ENCODE measurements around the gene ELF5. TPM values are rescaled to one million over a fixed set of nuclear protein-coding genes. Genes with fewer than 3 reads are reported as not detected.

Gene ELF5
- total and polyA plus RNA-seq, 2 of the 13 experiments (the other 11 are each of a cell fraction or from before 2014, with no cell fraction given): 0.51 to 2.6 TPM

GRCh38 chr11:34493926-34494595, 19.5 kb downstream of the ELF5 start:
- FAIRE-seq (no peak), ATAC-seq (no peak), DNase-seq (ENCODE audit: low spot score) (no peak)
- H3K9me3 ChIP-seq (ENCODE audit: low read length): no peaks in the 10 kb centered on the region
- H3K9ac ChIP-seq (ENCODE audit: insufficient read depth, low read depth, low read length): no peak overlapping the region
- intact Hi-C loops (cut with micrococcal nuclease; ENCODE audit: unreplicated experiment) (loop anchor here (1.0 kb wide), 1 partner anchor 130 kb away; no protein-coding TSS in a partner anchor), in situ Hi-C loops (cut with HindIII; ENCODE audit: extremely low pct_ligation_motif_present, low pct_unique_long_range_greater_than_20kb) (loop anchor here (5.0 to 25.0 kb wide), 4 partner anchors 132 to 639 kb away; no protein-coding TSS in a partner anchor)
- H3K27ac ChIP-seq (ENCODE audit: extremely low read length, insufficient read depth, low read length): no peak overlapping the region
- ChIA-PET CTCF (ENCODE audit: low intra/inter-chr PET ratio, low total read pairs) (interaction anchor here (2.3 kb wide), 1 partner anchor 135 kb away, joined by 8 read pairs; no protein-coding TSS in a partner anchor), POLR2A (no interaction called here)
- no peaks in the 10 kb centered on the region for H4K20me1 ChIP-seq (ENCODE audit: insufficient read depth, low read length)
- peak; percentile 66 for TF ChIP-seq ZNF629 (CRISPR knock-in tag; conservative IDR thresholded peaks at IDR 0.05)
- TF ChIP-seq ZNF687 (CRISPR knock-in tag; IDR thresholded peaks at IDR 0.05): no peak
- no peak for TF ChIP-seq HNRNPK (IDR thresholded peaks at IDR 0.05; ENCODE audit: low read depth, low read length, poor library complexity, severe bottlenecking)
- H3K36me3 ChIP-seq (replicated peaks in 1 of 2; ENCODE audit: control insufficient read depth in 1 of 2, insufficient read depth in 2 of 2, low read length in 2 of 2): no peaks in the 10 kb centered on the region
- H3K4me2 ChIP-seq (ENCODE audit: low read depth, low read length): no peak overlapping the region
- no peak overlapping the region for H2AFZ ChIP-seq (ENCODE audit: low read length)
- BruUV-seq (replicated peaks): no TSS peak
- peaks cover 43% of the 10 kb centered on the region for H3K4me1 ChIP-seq (ENCODE audit: insufficient read depth, low read length)
- 56% methylated on average over 4 of the region's 4 CpGs for WGBS (ENCODE audit: low lambda C conversion rate)
- no peaks in the 10 kb centered on the region for H3K79me2 ChIP-seq (ENCODE audit: insufficient read depth, low read length)
- H3K4me3 ChIP-seq (replicated peaks in 1 of 3; ENCODE audit: insufficient read depth in 1 of 3, low read depth in 2 of 3, low read length in 3 of 3): no peak overlapping the region
- H3K27me3 ChIP-seq (ENCODE audit: control insufficient read depth in 1 of 2, insufficient read depth in 2 of 2, low read length in 2 of 2): no peaks in the 10 kb centered on the region

All from HepG2 (cell line).